Testis (tissue), 3 donors: Measurements from ENCODE around the gene ZNF445. TPM values are rescaled to one million over a fixed set of nuclear protein-coding genes. Genes with fewer than 3 reads are reported as not detected.

Source experiments
- DNase-seq: peaks from one replicate; pipeline ENCODE4 v3.0.0-alpha.2; 2019
- H3K27ac ChIP-seq, 2 donors: fragments of 200-600 bp; sonication (generic); one replicate each; pipeline ENCODE4 v1.5.1; 2019
- H3K27me3 ChIP-seq: fragments of 200-600 bp; sonication (generic); one replicate; pipeline ENCODE4 v1.5.1; 2019
- H3K36me3 ChIP-seq: fragments of 200-600 bp; sonication (generic); one replicate; pipeline ENCODE4 v1.5.1; 2017; ENCODE audit warnings: low read depth; ENCODE audit errors: missing control alignments
- H3K4me1 ChIP-seq: fragments of 200-600 bp; sonication (generic); one replicate; pipeline ENCODE4 v1.5.1; 2019
- H3K4me3 ChIP-seq, 2 donors: fragments of 200-600 bp; sonication (generic); one replicate each; pipeline ENCODE4 v1.5.1; 2017 to 2019
- H3K9me3 ChIP-seq: fragments of 200-600 bp; sonication (generic); one replicate; pipeline ENCODE4 v1.5.1; 2017
- POLR2A ChIP-seq: fragments of 450-650 bp; IDR thresholded peaks from one replicate; pipeline ENCODE4 v1.6.1; 2017; ENCODE audit warnings: antibody characterized with exemption, mild to moderate bottlenecking, moderate library complexity
- WGBS, 2 donors: methylation state at CpG; one replicate each; pipeline ENCODE4 v1.1.5; 2018; 5-methylcytosine and 5-hydroxymethylcytosine counted together
- intact Hi-C: fragments of 100-400 bp; cut with DNase I; formaldehyde crosslinking; loops from one replicate; pipeline ENCODE4 v1.15.1; 2023; ENCODE audit warnings: low total_unique reads
- polyA plus RNA-seq: library from polyadenylated mRNA; stranded (reverse); fragments of 350-450 nt; fragmentation: Illumina TruSeq; extraction: RNeasy Lipid Tissue Mini Kit (QIAGEN cat#74804); gene quantifications from one replicate; pipeline ENCODE4 v1.2.3, GENCODE V29; 2014; ENCODE audit warnings: low read depth, low replicate concordance; ENCODE audit not compliant: insufficient read depth
- total RNA-seq, 2 donors: library from RNA; depleted of rRNA; stranded (reverse); fragments of >200 nt; gene quantifications; one replicate each; pipeline ENCODE4 v1.2.3, GENCODE V29; 2016
- TF ChIP-seq, protein P1 (sequence below), 3 experiments: fragments of 450-650 bp in 2 of 3; fragments of 200-600 bp in 1 of 3; sonication (generic) in 1 of 3; IDR thresholded peaks; one replicate each; pipeline ENCODE4 v1.5.1; 2016 to 2019; ENCODE audit warnings: antibody characterized with exemption in 3 of 3, mild to moderate bottlenecking in 2 of 3, moderate library complexity in 1 of 3

Gene ZNF445
- total and polyA plus RNA-seq, 3 donors from 2014 or later = 8.5 to 15.8 (median 15.0) TPM

DNA sequence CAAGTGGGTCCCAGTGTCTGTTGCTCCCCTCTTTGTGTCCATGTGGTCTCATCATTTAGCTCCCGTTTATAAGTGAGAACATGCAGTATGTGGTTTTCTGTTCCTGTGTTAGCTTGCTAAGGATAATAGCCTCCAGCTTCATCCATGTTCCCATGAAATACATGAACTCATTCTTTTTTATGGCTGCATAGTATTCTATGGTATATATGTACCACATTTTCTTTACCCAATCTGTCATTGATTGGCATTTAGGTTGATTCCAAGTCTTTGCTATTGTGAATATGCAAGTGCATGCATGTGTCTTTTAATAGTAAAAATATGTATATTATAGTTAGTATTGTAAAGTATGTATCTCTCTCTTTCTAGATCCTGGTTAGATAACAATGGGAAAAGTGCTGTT lies 85.0 kb downstream of the ZNF445 start:
- TF ChIP-seq, protein P1, sequence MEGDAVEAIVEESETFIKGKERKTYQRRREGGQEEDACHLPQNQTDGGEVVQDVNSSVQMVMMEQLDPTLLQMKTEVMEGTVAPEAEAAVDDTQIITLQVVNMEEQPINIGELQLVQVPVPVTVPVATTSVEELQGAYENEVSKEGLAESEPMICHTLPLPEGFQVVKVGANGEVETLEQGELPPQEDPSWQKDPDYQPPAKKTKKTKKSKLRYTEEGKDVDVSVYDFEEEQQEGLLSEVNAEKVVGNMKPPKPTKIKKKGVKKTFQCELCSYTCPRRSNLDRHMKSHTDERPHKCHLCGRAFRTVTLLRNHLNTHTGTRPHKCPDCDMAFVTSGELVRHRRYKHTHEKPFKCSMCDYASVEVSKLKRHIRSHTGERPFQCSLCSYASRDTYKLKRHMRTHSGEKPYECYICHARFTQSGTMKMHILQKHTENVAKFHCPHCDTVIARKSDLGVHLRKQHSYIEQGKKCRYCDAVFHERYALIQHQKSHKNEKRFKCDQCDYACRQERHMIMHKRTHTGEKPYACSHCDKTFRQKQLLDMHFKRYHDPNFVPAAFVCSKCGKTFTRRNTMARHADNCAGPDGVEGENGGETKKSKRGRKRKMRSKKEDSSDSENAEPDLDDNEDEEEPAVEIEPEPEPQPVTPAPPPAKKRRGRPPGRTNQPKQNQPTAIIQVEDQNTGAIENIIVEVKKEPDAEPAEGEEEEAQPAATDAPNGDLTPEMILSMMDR (IDR thresholded peaks at IDR 0.05) = no peak
- TF ChIP-seq POLR2A = no peak
- intact Hi-C loops = no loop called here
- Histone ChIP-seq H3K36me3 (no peaks in the 10 kb centered on the region), H3K4me1 (no peaks in the 10 kb centered on the region), H3K27ac (no peak overlapping the region), H3K4me3 (no peak overlapping the region), H3K27me3 (no peaks in the 10 kb centered on the region), H3K9me3 (no peaks in the 10 kb centered on the region)
- no peak for DNase-seq
- WGBS, 2 donors = 92 to 100% methylated on average over 1 of the region's 1 CpG

DNA sequence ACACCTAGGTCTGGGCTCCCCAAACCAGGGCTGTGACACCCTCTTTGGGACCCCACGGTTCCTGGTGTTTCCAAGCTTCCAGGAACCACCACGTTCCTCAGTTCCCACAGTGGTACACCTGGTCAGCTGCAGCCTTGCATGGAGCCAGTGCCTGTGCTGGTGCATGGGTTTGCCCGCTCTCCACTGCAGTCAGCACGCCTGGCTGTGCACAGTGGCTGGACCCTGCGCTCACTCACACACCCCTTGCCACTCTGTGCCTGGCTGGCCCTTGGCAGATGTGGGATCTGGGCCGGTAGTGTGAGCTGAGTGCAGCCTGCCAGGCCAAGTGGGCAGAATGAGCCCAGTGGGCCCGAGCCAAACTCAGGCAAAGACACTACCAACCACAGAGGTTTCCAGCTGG lies 90.1 kb downstream of the ZNF445 start:
- no peak overlapping the region for H3K27ac ChIP-seq
- no peaks in the 10 kb centered on the region for H3K36me3 ChIP-seq
- WGBS, 2 donors = 98 to 99% methylated on average over 6 to 7 of the region's 7 CpGs
- no peaks in the 10 kb centered on the region for H3K9me3 ChIP-seq
- no peak overlapping the region for H3K4me3 ChIP-seq
- H3K4me1 ChIP-seq = no peaks in the 10 kb centered on the region
- no peaks in the 10 kb centered on the region for H3K27me3 ChIP-seq
- TF ChIP-seq, protein P1 (IDR thresholded peaks at IDR 0.05) = no peak
- no peak for TF ChIP-seq POLR2A
- DNase-seq = no peak
- intact Hi-C loops = no loop called here

Other genes starting within 250 kb of the ZNF445 start
- gene TOPAZ1, start 235.8 kb downstream of the ZNF445 start, total RNA-seq = 10 to 100 TPM in 1 of 2 donors, 1 to 10 TPM in 1; 7.4 to 11.7 TPM
- 2.5 TPM for gene TOPAZ1, start 235.8 kb downstream of the ZNF445 start, polyA plus RNA-seq
- gene TCAIM, start 138.9 kb downstream of the ZNF445 start, total RNA-seq = 10 to 100 TPM; 28.3 to 33.5 TPM
- gene TCAIM, start 138.9 kb downstream of the ZNF445 start, polyA plus RNA-seq = 12.3 TPM
- gene ZKSCAN7, start 77.5 kb upstream of the ZNF445 start, total RNA-seq = 10 to 100 TPM; 20.1 to 26.4 TPM
- 11.5 TPM for gene ZKSCAN7, start 77.5 kb upstream of the ZNF445 start, polyA plus RNA-seq
- gene ZNF660, start 107.3 kb upstream of the ZNF445 start, total RNA-seq = 1 to 10 TPM; 3.8 to 5.9 TPM
- 4.1 TPM for gene ZNF660, start 107.3 kb upstream of the ZNF445 start, polyA plus RNA-seq
- gene ZNF197, start 147.4 kb upstream of the ZNF445 start, total RNA-seq = 10 to 100 TPM; 21.1 to 23.6 TPM
- 11.9 TPM for gene ZNF197, start 147.4 kb upstream of the ZNF445 start, polyA plus RNA-seq
- gene ZNF35, start 171.1 kb upstream of the ZNF445 start, total RNA-seq = 10 to 100 TPM; 19.8 to 26.6 TPM
- gene ZNF35, start 171.1 kb upstream of the ZNF445 start, polyA plus RNA-seq = 20.3 TPM
- gene ZNF502, start 235.0 kb upstream of the ZNF445 start, total RNA-seq = 10 to 100 TPM; 10.8 to 13.3 TPM
- 9.0 TPM for gene ZNF502, start 235.0 kb upstream of the ZNF445 start, polyA plus RNA-seq